Tibial artery (tissue), 4 donors: ENCODE data around the gene MTG1.

Experiments used
- DNase-seq, 2 donors: peaks; one replicate each; pipeline ENCODE4 v3.0.0-alpha.2; 2019
- H3K27ac ChIP-seq, 2 donors: fragments of 200-600 bp; sonication (generic) in 1 of 2; 1 replicate in 1 of 2; 2 replicates in 1 of 2; pipeline ENCODE4 v1.5.1; 2018 to 2019; ENCODE audit warnings: mild to moderate bottlenecking in 1 of 2
- H3K27me3 ChIP-seq, 2 donors: fragments of 200-600 bp; sonication (generic) in 1 of 2; one replicate each; pipeline versions ENCODE4 v1.5.1 to v1.6.0; 2016 to 2019
- H3K36me3 ChIP-seq, 3 donors: fragments of 200-600 bp; sonication (generic) in 2 of 3; one replicate each; pipeline ENCODE4 v1.5.1; 2016 to 2019; ENCODE audit warnings: mild to moderate bottlenecking in 2 of 3
- H3K4me1 ChIP-seq, 4 donors: fragments of 200-600 bp; sonication (generic) in 2 of 4; 1 replicate in 3 of 4; 2 replicates in 1 of 4; pipeline ENCODE4 v1.5.1; 2016 to 2019
- H3K4me3 ChIP-seq, 2 donors: fragments of 200-600 bp; sonication (generic) in 1 of 2; 1 replicate in 1 of 2; 2 replicates in 1 of 2; pipeline ENCODE4 v1.5.1; 2018 to 2019; ENCODE audit warnings: mild to moderate bottlenecking in 2 of 2
- H3K9me3 ChIP-seq, 3 donors: fragments of 200-600 bp; sonication (generic) in 1 of 3; one replicate each; pipeline ENCODE4 v1.5.1; 2016 to 2019
- intact Hi-C: fragments of 100-400 bp; cut with DNase I; formaldehyde crosslinking; loops from one replicate; pipeline ENCODE4 v1.15.0; 2023; ENCODE audit warnings: low total_unique reads
- TF ChIP-seq, protein P1 (sequence below), 2 experiments: fragments of 200-600 bp in 1 of 2; fragments of 450-650 bp in 1 of 2; IDR thresholded peaks; one replicate each; pipeline ENCODE4 v1.5.1; 2017 to 2019; ENCODE audit warnings: antibody characterized with exemption in 2 of 2, mild to moderate bottlenecking in 1 of 2, moderate library complexity in 1 of 2

The MTG1 gene

DNA sequence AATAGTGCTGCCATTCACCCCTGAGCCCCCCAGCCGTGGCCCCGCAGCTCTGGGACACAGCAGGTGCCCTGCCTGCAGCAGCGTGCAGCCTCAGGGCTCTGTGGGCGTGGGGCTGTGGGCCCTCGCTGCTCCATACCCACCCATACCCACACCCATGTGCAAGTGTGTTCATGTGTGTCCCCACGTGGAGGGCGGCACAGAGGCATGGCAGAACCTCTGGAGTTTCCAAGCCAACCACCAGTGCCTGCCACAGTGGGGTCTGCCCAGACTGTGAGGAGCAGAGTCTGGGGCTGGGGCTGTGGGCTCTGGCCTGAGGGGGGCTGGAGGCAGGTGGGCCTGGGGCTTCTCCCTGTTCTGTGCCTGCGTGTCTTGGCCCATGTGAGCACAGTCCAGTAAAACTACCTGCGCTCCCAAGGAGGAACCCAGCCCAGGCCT is 44.4 kb upstream of the MTG1 start:
- Histone ChIP-seq H3K27me3 (peaks cover 0 to 77% of the 10 kb centered on the region in 2 donors), H3K9me3 (no peaks in the 10 kb centered on the region), H3K27ac (no peak overlapping the region), H3K36me3 (no peaks in the 10 kb centered on the region), H3K4me1 (no peaks in the 10 kb centered on the region), H3K4me3 (no peak overlapping the region)
- intact Hi-C loops = no loop called here
- no peak for DNase-seq
- TF ChIP-seq, protein P1, sequence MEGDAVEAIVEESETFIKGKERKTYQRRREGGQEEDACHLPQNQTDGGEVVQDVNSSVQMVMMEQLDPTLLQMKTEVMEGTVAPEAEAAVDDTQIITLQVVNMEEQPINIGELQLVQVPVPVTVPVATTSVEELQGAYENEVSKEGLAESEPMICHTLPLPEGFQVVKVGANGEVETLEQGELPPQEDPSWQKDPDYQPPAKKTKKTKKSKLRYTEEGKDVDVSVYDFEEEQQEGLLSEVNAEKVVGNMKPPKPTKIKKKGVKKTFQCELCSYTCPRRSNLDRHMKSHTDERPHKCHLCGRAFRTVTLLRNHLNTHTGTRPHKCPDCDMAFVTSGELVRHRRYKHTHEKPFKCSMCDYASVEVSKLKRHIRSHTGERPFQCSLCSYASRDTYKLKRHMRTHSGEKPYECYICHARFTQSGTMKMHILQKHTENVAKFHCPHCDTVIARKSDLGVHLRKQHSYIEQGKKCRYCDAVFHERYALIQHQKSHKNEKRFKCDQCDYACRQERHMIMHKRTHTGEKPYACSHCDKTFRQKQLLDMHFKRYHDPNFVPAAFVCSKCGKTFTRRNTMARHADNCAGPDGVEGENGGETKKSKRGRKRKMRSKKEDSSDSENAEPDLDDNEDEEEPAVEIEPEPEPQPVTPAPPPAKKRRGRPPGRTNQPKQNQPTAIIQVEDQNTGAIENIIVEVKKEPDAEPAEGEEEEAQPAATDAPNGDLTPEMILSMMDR (IDR thresholded peaks at IDR 0.05) = no peak

DNA sequence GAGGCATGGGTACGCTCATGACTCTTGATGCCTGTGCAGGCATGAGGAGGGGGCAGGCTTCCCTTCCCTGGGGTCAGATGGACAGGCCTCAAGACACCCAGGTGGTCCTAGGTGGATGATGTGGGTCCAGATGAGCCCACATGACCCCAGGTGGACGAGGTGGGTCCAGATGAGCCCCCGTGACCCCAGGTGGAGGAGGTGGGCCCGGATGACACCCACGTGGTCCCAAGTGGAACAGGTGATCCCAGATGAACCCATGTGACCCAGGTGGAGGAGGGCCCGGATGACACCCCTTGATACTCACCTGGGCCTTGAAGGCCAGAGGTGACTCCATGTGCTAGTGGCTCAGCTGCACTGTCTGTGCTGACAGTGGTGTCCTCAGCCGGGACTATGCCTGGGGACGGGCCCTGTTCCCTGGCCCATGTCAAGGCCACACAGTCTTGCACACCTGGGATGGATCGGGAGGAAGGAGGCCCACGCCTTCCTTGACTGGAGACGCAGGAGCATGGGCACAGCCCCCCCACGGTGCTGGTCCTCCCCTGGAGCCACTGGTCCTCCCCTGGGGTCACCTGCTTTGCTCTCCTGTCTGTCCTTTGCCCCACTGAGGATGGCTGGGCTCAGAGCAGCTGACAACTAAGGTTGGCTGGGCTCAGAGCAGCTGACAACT is 43.5 kb upstream of the MTG1 start:
- Histone ChIP-seq H3K4me1 (peaks cover 0 to 4% (median 0%) of the 10 kb centered on the region in 4 donors), H3K9me3 (no peaks in the 10 kb centered on the region), H3K27me3 (peaks cover 0 to 72% of the 10 kb centered on the region in 2 donors), H3K36me3 (peaks cover 0 to 4% (median 0%) of the 10 kb centered on the region in 3 donors), H3K4me3 (no peak overlapping the region), H3K27ac (no peak overlapping the region)
- TF ChIP-seq, protein P1 (IDR thresholded peaks at IDR 0.05) = no peak
- DNase-seq = no peak
- intact Hi-C loops = no loop called here

DNA sequence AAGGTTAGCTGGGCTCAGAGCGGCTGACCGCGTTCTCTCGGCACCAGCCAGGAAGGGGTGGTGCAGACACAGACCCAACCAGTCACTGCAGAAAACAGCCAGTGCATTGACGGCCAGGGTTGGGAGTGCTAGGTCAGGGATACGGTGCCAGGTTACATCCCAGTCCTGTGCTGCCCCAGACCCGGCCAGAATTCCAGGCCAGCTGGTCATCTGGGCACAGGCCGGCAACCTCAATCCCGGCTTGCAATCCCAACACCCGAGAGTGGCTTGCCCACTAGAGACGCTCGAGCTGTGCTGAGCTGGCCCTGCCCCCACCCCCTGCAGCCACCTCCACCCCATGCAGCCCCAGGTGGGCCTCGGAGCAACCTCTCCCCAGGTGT is 43.0 kb upstream of the MTG1 start:
- Histone ChIP-seq H3K4me3 (no peak overlapping the region), H3K27ac (no peak overlapping the region), H3K36me3 (peaks cover 0 to 4% (median 0%) of the 10 kb centered on the region in 3 donors), H3K9me3 (no peaks in the 10 kb centered on the region), H3K4me1 (peaks cover 0 to 7% (median 0%) of the 10 kb centered on the region in 4 donors), H3K27me3 (peaks cover 0 to 67% of the 10 kb centered on the region in 2 donors)
- DNase-seq = no peak
- intact Hi-C loops = no loop called here
- TF ChIP-seq, protein P1 (IDR thresholded peaks at IDR 0.05) = no peak

DNA sequence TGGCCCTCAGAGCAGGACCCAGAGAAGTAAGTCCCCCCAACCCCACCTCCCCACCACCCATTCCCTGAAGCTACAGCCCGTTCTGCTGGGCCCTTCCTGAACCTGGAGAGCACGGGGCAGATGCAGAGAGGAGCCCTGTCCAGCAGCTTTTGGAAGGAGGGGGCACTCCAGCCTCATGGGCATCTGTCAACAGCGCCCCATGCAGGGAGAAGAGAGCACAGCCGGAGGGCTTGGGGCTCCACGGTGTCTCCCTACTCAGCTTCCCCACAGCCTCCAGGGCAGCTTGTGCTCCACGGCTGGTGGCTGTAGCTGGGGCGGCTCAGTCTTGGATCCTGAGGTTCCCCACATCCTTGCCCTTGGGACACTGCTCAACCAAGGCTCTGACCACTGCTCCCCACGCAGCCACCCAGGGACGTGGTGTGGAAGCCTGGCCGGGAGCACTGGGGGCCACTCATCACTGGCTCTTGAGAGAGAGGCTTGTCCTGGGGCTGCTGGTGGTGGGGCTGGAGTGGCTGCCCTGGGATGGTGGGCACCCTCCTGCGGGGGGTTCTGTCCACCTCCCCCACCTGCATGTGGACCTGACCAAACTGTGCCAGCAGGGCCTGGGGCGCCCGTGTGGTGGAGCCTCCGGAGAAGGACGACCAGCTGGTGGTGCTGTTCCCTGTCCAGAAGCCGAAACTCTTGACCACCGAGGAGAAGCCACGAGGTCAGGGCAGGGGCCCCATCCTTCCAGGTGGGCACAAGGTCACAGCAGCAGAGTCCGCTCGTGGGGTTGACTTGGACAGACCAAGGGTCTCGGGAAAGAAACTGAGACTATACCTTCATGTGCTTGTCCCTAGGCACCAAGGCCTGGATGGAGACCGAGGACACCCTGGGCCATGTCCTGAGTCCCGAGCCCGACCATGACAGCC is 42.3 kb upstream of the MTG1 start:
- Histone ChIP-seq H3K4me1 (peaks cover 0 to 13% (median 5%) of the 10 kb centered on the region in 4 donors), H3K27me3 (peaks cover 0 to 60% of the 10 kb centered on the region in 2 donors), H3K4me3 (no peak overlapping the region), H3K36me3 (peaks cover 0 to 4% (median 0%) of the 10 kb centered on the region in 3 donors), H3K9me3 (no peaks in the 10 kb centered on the region), H3K27ac (no peak overlapping the region)
- intact Hi-C loops = no loop called here
- TF ChIP-seq, protein P1 (IDR thresholded peaks at IDR 0.05) = no peak
- no peak for DNase-seq

DNA sequence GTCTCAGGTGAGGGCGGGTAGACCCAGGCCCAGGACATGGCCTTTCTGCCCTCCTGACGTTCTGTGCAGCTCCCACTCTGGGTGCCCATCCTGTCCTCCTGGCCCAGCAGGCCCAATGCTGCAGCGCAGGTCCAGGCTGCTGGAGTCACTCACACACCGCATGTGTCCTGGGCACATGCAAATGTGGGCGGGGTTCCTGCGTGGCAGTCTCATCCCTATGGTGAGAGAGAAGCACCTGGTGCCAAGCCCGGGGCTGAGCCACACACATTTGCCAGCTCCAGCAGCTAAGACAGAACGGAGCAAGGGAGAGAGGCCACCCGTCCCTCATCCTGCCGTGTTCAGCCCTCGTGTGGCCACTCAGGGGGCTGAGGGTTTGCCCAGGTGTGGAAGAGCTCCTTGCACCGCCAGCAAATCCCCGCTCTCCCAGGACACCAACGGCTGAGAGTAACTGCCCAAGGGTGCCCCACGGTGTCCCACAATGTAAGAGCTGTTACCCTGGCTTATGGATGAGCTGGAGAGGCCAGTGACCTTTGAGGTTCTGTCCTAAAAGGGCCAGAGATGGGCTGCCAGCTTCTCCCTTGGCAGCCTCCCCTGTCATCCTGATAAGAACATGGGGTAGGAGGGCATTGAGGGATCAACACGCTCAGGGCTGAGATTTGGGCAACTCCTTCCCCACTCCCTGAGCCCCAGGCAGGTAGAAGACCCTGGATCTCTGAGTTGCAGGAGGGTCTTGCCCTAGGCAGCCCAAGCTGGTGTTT is 40.6 kb upstream of the MTG1 start:
- intact Hi-C loops = no loop called here
- TF ChIP-seq, protein P1 (IDR thresholded peaks at IDR 0.05) = no peak
- no peak overlapping the region for H3K27ac ChIP-seq
- peaks cover 0 to 46% of the 10 kb centered on the region in 2 donors for H3K27me3 ChIP-seq
- no peak overlapping the region for H3K4me3 ChIP-seq
- peaks cover 0 to 4% (median 0%) of the 10 kb centered on the region in 3 donors for H3K36me3 ChIP-seq
- DNase-seq = no peak
- no peaks in the 10 kb centered on the region for H3K9me3 ChIP-seq
- peaks cover 0 to 26% (median 16%) of the 10 kb centered on the region in 4 donors for H3K4me1 ChIP-seq
